Fibroblast of villous mesenchyme (primary cell): ENCODE data around the gene KRTAP6-3. TPM values are rescaled to one million over a fixed set of nuclear protein-coding genes. Genes with fewer than 3 reads are reported as not detected.

ENCODE experiments used
- DNase-seq: peaks from one replicate; pipeline ENCODE4 v3.0.0-alpha.2; 2010; ENCODE audit warnings: low read depth
- H3K4me3 ChIP-seq: 2 replicates; pipeline ENCODE4 v1.5.1; 2011; ENCODE audit warnings: low read depth, mild to moderate bottlenecking, low read length
- total RNA-seq: library from RNA; depleted of rRNA; stranded (reverse); fragments of >200 nt; gene quantifications from 2 replicates; pipeline ENCODE4 v1.2.3, GENCODE V29; 2012
- TF ChIP-seq, protein P1 (sequence below): IDR thresholded peaks from 2 replicates; pipeline ENCODE4 v1.5.1; 2012; ENCODE audit warnings: low read depth, mild to moderate bottlenecking, low read length; ENCODE audit not compliant: insufficient read depth

KRTAP6-3 gene
- total RNA-seq, 1 donor = not detected

DNA sequence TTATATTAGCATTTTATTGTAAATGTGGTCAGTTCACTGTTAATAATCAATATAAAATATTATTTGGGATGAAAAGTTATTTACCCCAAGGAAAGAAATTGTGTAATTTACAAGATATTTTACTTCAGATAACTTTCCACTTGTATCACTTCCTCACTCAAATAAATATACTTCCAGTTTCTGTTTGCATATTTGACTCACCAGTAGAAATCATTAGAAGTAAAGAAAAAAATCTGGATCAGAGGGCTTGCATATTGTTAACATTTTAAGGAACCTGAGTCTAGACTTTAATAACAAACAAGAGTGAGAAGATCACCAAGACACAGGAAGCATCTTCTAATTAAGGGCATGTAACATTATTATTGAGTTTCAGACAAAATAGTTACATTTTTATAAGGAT, 27.8 kb downstream of the KRTAP6-3 start:
- TF ChIP-seq, protein P1, sequence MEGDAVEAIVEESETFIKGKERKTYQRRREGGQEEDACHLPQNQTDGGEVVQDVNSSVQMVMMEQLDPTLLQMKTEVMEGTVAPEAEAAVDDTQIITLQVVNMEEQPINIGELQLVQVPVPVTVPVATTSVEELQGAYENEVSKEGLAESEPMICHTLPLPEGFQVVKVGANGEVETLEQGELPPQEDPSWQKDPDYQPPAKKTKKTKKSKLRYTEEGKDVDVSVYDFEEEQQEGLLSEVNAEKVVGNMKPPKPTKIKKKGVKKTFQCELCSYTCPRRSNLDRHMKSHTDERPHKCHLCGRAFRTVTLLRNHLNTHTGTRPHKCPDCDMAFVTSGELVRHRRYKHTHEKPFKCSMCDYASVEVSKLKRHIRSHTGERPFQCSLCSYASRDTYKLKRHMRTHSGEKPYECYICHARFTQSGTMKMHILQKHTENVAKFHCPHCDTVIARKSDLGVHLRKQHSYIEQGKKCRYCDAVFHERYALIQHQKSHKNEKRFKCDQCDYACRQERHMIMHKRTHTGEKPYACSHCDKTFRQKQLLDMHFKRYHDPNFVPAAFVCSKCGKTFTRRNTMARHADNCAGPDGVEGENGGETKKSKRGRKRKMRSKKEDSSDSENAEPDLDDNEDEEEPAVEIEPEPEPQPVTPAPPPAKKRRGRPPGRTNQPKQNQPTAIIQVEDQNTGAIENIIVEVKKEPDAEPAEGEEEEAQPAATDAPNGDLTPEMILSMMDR = no peak
- H3K4me3 ChIP-seq = no peak overlapping the region
- no peak for DNase-seq

GRCh38 chr21:30620522-30620921, 28.3 kb downstream of the KRTAP6-3 start, which contains the start of gene KRTAP20-4:
TSS of gene KRTAP20-4 (plus strand) at chr21:30620627.
- DNase-seq = no peak
- no peak within 1 kb of the TSS for H3K4me3 ChIP-seq
- TF ChIP-seq, protein P1 = no peak

GRCh38 chr21:30623362-30623761, 31.1 kb downstream of the KRTAP6-3 start:
- no peak for DNase-seq
- TF ChIP-seq, protein P1 = no peak
- H3K4me3 ChIP-seq = no peak overlapping the region

GRCh38 chr21:30625449-30626165, 33.4 kb downstream of the KRTAP6-3 start:
- DNase-seq = no peak
- TF ChIP-seq, protein P1 = no peak
- H3K4me3 ChIP-seq = no peak overlapping the region

- no peak overlapping the region for H3K4me3 ChIP-seq
- TF ChIP-seq, protein P1 = no peak
- no peak for DNase-seq
Measured at GRCh38 chr21:30628109-30628508, 35.9 kb downstream of the KRTAP6-3 start.

- no peak for DNase-seq
- TF ChIP-seq, protein P1 = no peak
- no peak overlapping the region for H3K4me3 ChIP-seq
Measured at GRCh38 chr21:30629200-30629599, 37.0 kb downstream of the KRTAP6-3 start.

DNA sequence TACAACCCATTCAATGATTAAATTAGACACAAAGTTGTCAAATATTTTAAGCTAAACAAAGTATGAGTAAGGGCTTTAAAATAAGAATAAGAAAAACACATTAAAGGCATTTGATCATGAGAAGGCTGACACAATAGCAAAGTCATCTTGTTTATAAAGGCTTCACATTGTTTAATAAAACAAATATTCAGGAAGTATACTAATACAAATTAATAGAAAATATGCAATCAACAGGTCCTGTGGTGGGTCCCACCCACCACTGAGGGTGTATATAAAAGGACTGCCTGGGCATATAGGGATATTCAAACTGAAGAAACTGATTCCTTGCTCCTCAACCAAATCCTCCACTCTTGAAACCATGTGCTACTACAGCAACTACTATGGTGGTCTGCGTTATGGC, 42.7 kb downstream of the KRTAP6-3 start, which contains the start of gene KRTAP20-2:
Gene KRTAP20-2, plus strand, starts transcription at position 301 of the 400 bp plus-strand sequence. Its CDS starts 58 bp downstream, at position 359.
- TF ChIP-seq, protein P1 = no peak
- no peak for DNase-seq
- H3K4me3 ChIP-seq = no peak within 1 kb of the TSS
